GM18520 (cell line): Measurements from ENCODE around the gene ACTL6B.
A peak's percentile ranks its signal among the peaks of the same experiment; 100 is the strongest.
"Not testable (repeated sequence)": the region's sequence is repeated elsewhere in the genome, so short reads cannot be mapped to it uniquely, and the experiment has no call there.

Source experiments
- ATAC-seq: cut with Tn5 transposase; IDR thresholded peaks from one replicate; pipeline ENCODE4 v1.9.1; 2021; ENCODE audit not compliant: unreplicated experiment

Gene ACTL6B

DNA sequence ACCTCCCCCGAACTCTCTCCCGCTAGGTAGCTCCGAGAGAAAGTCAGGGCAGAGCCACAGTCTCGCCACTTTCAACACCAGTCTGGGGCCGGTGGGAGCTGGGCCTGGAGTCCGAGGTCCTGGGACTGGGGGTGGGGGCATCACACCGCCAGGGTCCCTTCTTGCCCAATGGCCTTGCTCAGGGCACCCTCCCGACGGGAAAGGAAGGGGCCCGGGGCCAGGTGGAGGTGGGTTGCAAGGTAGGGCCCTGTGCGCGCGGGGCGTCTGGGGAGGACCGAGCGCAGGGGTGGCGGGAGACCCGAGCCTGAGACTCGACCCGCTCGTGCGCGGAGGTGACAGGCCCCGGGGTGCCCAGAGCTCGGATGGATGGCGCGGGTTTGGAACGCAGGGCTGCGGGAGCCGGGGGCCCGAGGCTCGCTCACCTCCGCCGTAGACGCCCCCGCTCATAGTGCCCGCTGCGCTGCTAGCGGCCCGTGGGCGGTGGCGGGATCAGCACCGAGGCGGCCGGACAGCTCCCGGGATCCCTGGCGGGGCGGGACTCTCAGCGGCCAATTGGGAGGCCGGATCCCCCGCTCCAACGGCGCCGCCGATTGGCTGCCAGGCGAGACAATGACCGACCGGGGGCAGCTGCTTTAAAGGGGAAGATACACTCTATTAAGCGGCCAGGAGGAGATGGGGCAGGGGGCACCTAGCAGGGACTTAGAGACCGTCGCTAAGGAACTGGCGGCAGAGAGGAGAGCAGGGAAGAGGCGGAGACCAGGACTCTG is at the start of gene ACTL6B:
ACTL6B (minus strand) TSS at position 541 of the 767 bp plus-strand sequence; CDS start at position 447, 94 bp downstream.
- no peak for ATAC-seq

DNA sequence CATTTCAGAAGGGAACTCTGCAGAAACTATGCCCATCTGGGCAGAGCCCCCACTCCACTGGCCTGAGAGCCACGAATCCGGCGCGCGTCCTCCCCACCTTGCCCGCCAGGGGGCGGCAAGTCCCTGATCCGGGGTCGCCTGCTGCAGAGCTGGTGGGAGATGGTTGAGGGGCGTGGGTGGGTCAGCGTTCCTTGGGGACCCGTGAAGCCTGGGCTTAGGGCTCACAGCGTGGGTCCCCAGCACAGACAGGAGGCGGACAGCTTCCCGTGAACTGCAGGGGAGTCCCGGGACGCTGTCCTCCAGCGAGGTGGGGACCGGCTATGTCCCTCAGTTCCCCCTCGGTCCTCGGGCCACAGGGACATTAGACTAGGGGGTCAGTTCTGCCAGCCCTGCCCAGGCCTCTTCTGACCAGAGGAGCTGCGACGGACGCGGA is 49.1 kb upstream of the ACTL6B start:
- ATAC-seq = peak; percentile 34

DNA sequence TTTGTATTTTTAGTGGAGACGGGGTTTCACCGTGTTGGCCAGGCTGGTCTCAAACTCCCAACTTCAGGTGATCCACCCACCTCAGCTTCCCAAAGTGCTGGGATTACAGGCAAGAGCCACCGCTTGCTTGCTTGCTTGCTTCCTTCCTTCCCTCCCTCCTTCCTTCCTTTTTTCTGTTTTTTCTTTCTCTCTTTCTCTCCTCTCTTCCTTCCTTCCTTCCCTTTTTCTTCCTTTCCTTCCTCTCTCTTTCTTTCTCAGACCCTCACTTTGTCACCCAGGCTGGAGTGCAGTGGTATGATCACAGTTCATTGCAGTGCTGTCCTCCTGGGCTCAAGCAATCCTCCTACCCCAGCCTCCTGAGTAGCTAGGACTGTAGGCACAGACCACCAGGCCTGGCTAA is 44.8 kb upstream of the ACTL6B start:
- ATAC-seq = not testable (repeated sequence)

DNA sequence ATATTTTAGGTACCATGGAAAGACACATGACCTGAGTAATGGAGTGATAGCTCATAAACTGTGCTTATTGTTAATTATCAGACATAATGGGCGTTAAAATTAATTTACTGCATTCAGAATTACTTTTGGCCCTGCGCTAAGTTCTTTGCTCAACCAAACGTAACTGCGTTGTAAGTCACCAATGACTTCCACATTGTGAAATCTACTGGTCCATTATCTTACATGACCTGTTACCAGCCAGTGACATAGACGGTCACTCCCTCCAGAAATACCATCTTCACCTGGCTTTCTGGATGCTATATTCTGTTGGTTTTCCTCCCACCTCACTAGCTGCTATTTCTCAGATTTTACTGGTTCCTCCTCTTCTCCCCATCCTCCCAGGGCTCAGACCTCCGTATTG is 42.8 kb upstream of the ACTL6B start:
- ATAC-seq = no peak

DNA sequence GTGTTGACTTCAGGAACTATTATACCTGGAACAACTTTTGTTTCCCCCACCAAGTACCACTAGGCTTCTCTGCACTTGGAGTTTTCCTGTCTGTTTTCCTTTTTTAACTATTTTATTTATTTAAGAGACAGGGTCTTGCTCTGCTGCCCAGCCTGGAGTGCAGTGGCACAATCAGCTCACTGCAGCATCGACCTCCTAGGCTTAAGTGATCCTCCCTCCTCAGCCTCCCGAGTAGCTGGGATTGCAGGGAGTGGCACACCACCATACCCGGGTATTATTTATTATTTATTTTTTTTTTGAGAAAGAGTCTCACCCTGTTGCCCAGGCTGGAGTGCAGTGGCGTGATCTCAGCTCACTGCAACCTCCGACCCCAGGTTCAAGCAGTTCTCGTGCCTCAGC is 39.9 kb upstream of the ACTL6B start:
- no peak for ATAC-seq

DNA sequence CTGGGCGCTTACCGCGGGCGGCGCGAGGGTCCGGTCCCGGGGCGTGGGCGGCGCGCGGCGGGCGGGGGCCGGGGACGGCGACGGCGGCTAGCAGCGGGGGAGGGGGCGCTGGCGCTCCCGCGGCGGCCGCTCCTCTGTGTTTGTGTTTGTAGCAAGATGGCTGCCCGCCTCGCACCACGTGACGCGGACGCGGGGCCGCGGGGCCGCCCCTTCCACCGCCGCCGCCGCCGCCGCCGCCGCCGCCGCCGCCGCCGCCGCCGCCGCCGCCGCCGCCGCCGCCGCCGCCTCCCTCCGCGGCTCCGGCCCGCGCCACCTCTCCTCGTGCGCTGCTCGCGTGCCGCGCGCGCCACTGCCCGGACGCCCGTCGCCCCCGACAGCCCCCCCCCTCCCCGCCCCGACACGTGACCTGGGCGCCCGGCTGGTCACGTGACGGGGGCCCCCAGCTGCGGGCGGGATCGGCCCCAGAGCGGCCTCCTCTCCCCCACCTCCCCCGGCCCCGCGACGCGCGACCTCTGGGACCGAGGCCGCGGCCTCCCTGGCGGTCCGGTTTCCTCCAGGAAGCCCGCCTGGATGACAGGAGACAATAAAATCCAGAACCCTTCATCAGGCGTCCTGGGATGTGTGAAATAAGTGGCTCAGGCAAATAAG is 38.0 kb upstream of the ACTL6B start, which contains the start of gene GIGYF1:
GIGYF1 (minus strand) TSS at position 153 of the 648 bp plus-strand sequence. CDS start 6,012 bp downstream, outside the sequence.
- ATAC-seq = peak; percentile 45

DNA sequence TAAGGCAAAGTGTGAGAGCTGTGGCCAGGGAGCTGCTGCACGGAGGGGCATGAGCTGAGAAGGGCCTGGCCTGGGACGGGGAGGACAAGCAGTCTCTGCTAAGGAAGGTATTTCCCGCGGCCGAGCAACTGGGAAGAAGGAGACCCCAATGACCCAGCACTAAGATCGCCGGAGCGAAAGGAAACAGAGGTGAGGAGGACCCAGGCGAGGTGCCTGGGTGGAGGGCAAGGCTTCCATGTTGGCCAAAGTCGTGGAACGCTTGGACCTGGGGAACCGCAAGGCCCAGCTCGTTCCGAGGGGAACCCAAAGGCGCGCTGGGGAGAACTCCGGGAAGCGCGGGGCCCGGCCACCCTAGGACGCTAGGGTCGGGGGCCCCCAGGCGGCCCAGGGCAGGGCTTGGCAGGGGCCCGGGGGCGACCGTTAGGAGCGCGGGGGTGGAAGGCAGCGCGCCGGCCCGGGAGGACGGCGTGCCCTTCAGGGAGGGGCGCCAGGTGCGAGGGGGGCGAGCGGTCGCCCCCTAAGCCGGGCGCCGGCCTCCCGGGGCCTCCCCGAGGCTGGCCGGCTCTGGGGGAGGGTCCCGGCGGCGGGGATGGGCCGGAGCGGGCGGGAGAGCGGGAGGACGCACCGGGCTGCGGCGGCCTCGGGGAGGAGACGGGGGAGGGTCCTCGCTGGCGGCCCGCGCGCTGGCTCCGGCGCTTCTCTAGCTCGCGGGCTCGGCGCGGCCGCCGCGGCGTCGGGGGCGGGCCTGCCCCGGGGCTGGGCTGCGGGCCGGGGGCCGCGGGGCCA is 37.3 kb upstream of the ACTL6B start:
- peak; percentile 17 for ATAC-seq

DNA sequence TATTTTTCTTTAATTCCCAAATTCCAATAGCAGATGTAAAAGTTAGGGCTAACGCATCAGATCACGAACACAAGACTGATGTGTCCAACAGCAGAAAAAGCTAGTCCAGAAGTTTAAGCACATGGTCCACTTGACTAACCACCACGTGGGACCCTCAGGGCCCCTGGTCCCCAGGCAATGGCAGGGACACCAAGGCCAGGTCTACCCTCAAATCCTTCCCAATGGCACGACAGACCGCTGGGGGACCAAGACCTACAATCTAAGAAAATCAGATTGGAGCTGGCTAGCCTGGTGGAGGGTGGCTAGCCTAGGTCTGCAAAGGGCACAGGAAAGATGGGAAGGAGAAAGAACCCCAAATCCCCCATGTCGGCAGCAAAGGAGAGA is 36.3 kb upstream of the ACTL6B start:
- ATAC-seq = no peak

DNA sequence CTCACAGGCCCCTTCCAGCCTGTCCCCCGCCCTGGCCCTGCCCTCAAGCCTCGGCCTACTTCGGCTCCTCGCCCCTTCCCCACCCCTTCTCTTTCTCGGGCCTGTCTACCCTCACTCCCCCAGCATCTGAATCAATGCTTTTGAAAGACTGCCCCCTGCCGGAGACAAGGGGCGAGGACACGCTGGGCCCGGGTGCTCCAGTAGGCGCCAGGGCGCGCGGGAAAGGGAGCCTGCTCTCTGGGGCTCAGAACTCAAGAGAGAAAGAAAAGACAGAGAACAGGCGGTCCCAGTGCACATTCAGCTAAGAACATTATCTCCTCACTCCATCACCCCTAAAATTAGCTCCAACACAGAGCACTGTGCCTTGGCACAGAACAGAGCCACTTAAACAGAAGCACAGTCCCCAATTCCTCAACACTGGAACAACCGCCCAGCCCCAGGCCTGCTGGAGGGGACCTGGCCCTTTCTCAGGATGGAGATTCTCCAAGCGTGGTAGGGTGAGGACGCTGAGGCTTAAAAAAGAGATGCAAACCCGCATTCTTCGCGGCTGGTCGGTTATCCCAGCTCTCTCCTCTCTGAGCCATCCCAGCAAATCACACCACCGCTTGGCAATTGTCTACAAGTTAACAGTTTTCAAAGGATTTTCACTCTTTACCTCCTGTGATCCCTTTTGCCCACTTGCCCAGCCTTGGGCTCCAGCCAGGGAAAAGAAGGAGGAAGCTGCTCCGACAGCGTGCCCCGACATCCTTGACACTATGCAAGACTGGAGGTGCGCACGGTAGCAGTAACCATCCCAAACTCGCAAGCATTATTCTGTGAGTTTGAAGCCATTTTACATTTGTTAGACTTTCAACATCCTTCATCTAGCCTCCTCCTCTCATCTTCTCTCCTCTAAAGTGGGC is 35.7 kb upstream of the ACTL6B start:
- no peak for ATAC-seq

DNA sequence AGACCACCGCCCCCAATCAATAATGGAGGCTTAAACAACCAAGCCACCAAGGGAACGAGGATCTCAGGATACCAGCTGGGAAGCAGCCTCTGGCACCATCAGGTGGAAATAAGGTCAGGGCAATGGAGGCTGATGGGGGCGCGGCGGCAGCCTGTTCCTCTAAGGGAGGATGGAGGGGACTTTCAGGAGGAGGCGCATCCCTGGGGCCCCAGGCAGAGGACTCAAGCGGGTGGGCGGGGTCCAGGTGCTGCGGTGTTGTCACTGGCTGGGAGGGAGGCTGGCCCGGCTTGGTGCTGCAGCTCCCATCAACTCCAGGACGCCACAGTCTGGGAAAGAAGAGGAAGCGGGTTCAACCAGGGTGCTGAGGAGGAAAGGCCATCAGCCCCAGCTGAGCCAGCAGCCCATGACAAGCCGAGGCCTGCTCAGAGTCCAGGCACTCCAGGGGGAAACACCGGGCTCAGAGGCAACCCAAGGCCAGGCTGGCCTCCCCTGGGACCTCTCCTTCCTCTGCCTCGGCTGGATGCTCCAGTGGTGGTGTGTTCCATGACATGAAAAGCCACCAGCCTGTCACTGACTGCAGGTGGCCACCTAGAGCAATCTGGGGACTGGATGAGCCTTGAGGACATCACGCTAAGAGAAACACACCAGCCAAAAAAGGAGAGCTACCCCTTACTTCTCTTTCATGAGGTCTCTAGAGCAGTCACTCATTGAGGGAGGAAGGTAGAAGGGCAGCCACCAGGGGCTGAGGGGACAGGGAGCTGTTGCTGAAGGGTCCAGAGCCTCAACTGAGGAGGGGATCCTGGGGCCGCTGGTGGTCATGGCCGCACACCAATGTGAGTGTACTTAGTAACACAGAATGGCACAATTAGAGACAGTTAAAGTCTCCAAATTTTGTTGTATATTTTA is 33.2 kb upstream of the ACTL6B start:
- no peak for ATAC-seq

DNA sequence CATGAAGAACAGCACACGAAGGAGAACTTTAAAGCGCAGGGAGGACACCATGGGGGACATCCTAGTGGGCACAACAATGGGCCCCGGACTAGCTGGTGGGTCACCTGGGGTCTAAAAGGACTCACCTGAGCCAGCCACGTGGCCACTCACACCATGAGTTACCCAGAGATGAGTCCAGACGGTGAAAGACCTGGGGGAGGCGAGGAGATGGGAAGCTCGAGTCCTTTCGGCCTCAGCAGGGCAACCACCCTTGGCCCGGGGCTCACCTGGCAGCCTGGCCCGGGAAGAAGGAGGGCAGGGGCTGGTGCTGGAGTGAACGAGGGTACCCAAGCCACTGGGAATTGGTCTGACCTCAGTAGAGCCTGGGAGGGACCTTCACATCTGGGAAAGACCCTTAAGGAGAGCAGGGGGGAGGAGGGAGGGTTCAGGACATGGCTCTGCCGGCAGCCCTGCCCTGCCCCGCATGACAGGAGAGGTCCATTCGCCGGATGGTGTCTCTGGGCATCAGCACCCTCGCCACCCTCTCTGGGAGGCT is 32.1 kb upstream of the ACTL6B start:
- ATAC-seq = no peak

DNA sequence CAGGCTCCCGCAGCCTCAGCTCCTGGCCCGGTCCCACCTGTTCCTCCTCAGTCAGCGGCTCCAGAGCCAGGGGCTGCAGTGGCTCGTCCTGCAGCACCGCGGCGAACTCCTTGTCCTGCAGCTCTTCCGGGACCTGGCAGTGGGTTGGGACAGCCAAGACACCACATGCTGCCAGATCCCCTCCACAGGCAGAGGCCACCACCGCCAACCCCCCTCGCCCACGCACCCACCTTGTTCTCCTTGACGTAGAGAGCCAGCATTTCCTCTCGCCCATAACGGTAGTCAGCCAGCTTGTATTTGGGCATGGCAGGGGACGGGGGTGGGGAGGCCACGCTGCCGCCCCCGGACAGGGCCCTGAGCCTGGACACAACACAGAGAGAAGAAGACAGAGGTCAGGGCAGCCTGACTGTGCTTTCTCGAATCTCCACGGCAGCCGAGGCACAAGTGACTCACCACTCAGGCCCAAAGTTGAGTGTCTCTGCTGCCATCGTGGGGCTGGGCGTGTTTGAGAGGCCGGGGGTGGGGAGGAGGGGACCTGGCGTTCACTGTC is 31.6 kb upstream of the ACTL6B start:
- no peak for ATAC-seq

DNA sequence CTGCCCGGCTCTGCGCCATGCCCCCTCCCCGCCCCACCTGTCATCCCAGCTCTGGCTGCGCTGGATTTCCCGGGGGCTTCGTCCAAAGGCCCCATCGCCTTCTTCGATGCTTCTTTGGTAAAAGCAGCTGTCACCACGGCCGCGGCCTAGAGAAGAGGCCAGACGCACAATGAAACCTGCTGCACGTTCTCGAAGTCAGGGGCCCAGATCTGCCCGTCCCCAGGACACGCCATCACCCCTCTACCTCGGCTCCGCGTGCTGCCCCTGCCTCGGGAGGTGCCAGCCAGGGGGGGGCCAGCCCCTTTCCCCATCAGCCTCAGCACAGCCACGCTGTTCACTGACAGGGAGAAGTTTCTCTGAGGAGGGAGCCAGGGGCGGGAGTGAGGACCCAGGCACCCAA is 31.0 kb upstream of the ACTL6B start:
- no peak for ATAC-seq

DNA sequence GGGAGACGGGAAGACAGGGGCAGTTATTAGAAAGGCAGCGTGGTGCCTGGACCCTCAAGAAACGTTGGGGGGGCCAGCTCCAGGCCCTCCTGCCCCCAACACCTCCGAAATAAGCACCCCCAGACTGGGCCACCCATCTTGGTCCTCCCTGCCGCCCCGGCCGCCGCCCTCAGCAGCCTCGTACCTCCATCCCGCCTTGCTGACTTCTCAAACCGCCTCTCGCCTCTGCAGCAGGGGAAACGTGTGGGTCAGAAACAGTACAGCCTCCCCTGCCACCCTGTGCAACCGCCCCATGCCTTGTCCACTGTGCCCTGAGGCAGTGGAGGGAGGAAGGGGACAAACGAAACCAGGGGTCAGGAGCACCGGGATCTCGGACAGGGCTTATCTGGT is 30.6 kb upstream of the ACTL6B start:
- no peak for ATAC-seq

DNA sequence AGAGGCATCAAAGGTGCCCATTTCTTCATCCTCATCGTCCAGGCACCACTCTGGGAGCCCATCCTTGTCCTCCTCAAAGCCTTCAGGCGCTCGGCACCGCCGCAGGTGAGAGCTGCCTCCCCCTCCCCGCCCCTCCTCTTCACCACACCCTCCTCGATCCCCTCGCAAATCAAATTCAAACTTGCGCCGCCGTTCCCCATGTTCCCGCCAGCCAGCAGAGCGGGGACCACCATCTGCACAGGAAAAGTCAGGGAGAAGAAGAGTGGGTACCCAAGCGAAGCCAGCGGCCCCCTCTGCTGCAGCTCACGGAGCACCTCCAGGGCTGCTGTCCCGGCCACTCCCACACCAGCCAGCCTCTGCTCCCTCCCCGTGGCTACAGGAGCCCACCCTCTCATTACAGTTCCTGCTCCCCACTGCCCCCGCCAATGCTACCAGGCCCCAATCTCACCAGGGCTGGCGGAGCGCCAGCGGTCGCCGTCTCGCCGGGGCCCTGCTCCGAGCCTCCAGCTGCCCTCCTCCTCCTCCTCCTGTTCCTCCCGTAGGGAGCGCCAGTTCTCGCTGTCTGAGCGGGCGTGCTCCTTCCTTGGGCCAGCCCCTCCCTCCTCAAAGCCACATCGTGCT is 30.1 kb upstream of the ACTL6B start:
- no peak for ATAC-seq

DNA sequence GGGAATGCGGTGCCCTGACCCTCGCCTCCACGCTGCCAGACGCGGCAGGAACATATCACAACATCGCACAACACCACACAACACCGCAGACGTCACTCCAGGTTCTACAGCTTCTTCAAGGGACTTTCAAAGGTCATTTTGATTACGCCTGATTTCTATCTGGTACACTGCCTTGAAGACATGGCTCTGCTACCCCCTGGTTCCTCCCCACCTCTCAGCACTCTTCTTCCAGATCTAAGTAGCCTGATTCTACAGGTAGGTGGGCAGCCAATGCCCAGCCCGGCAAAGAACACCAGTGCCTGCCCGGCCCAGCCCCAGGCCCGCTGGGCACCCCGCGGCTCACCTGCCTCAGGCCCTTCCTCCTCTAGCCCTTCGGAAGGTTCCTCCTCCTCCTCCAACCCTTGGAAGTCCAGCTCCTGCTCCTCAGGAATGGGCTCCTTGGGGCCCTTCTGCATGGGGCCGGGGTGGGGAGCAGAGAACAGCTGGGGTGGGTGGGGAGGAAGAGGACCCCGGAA is 29.4 kb upstream of the ACTL6B start:
- ATAC-seq = no peak

DNA sequence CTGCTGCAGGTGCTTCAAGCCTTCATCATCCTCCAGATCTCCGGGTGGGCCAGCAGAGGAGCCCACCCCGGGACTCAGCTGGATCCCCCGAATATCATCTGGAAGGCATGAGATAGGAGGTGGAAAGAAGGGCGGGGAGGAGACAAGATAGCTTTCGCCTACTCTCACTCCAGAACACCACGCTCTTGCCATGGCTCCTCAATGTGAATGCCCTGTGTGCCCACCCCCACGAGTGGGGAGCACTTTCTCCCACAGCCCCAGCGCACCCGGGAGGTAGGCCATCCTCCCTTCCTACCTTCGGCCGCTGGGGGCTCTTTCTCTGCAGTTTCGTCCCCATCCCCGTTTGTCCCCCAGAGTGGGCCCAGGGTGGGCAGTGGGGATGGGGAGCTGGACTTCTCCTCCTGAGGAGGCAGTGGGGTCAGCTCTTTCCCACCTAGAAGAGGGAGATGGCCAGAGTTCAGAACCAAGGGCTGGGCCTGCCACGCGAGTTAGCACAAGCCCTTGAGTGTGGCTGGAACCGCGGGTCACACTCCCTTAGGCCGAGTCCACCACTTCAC is 28.9 kb upstream of the ACTL6B start:
- no peak for ATAC-seq

DNA sequence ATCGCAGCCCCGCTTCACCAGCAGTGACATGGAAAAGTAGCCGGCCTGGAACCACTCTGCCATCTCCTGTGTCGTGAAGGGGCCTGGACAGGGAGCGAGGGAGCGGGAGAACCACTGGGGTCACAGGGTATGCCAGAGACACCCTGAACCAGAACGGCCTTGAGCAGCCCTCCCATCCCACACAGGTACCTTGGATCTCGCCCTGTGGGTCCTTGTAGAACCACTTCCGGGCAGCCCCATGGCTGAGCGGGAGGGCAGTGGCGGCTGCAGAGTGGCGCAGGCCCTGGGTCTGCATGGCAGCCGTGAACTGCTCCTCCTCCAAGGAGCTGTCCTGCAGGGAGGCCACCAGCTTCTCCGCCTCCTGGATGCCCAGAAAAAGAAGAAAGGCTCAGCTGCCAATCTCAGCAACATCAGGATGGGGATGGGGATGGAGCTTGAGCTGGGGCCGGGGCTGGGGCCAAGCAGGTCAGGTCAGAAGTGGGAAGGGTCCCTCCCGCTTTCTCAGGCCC is 28.3 kb upstream of the ACTL6B start:
- ATAC-seq = no peak
